ENCODE measurements around the gene ZNF700.
"Not testable (repeated sequence)": the region's sequence is repeated elsewhere in the genome, so short reads cannot be mapped to it uniquely, and the experiment has no call there.

GRCh38 chr19:11941361-11941887, 16.5 kb downstream of the ZNF700 start:
- TF ChIP-seq CTCF, POLR2A, EP300 (IDR thresholded peaks at IDR 0.05): not testable (repeated sequence)
